Measurements from ENCODE around the gene GBF1.
A peak's percentile ranks its signal among the peaks of the same experiment; 100 is the strongest.
"Not testable (repeated sequence)": the region's sequence is repeated elsewhere in the genome, so short reads cannot be mapped to it uniquely, and the experiment has no call there.

GBF1 gene

GRCh38 chr10:102302611-102303010 is 57.3 kb downstream of the GBF1 start:
- peak; percentile 51 for DNase-seq
- in situ Hi-C loops (cut with HindIII; ENCODE audit: low pct_ligation_motif_present, low sequenced_read_pairs) = no loop called here
- H3K27me3 ChIP-seq (replicated peaks) = no peaks in the 10 kb centered on the region
- no peak overlapping the region for H3K27ac ChIP-seq
- no peaks in the 10 kb centered on the region for H3K36me3 ChIP-seq (replicated peaks)
- TF ChIP-seq CTCF (IDR thresholded peaks at IDR 0.05; ENCODE audit: low read depth, low read length, missing control alignments) = no peak
- no peak overlapping the region for H3K4me3 ChIP-seq (ENCODE audit: low read depth, low read length)

GRCh38 chr10:102306006-102306405 is 60.7 kb downstream of the GBF1 start:
- H3K36me3 ChIP-seq (replicated peaks) = no peaks in the 10 kb centered on the region
- H3K27ac ChIP-seq = no peak overlapping the region
- no peaks in the 10 kb centered on the region for H3K27me3 ChIP-seq (replicated peaks)
- in situ Hi-C loops (cut with HindIII; ENCODE audit: low pct_ligation_motif_present, low sequenced_read_pairs) = no loop called here
- DNase-seq = no peak
- no peak overlapping the region for H3K4me3 ChIP-seq (ENCODE audit: low read depth, low read length)
- TF ChIP-seq CTCF (IDR thresholded peaks at IDR 0.05; ENCODE audit: low read depth, low read length, missing control alignments) = no peak

- Histone ChIP-seq H3K27me3 (replicated peaks) (no peaks in the 10 kb centered on the region), H3K27ac (no peak overlapping the region), H3K4me3 (ENCODE audit: low read depth, low read length) (no peak overlapping the region), H3K36me3 (replicated peaks) (no peaks in the 10 kb centered on the region)
- in situ Hi-C loops (cut with HindIII; ENCODE audit: low pct_ligation_motif_present, low sequenced_read_pairs) = no loop called here
- no peak for DNase-seq
- no peak for TF ChIP-seq CTCF (IDR thresholded peaks at IDR 0.05; ENCODE audit: low read depth, low read length, missing control alignments)
Observed at GRCh38 chr10:102306710-102307109, 61.4 kb downstream of the GBF1 start.

- H3K27ac ChIP-seq; H3K27me3 ChIP-seq (replicated peaks); H3K36me3 ChIP-seq (replicated peaks); H3K4me3 ChIP-seq (ENCODE audit: low read depth, low read length); DNase-seq; in situ Hi-C loops (cut with HindIII; ENCODE audit: low pct_ligation_motif_present, low sequenced_read_pairs): not testable (repeated sequence)
Observed at GRCh38 chr10:102308318-102308717, 63.0 kb downstream of the GBF1 start.

GRCh38 chr10:102309236-102309635 is 63.9 kb downstream of the GBF1 start:
- H3K27ac ChIP-seq = no peak overlapping the region
- H3K36me3 ChIP-seq (replicated peaks) = no peaks in the 10 kb centered on the region
- H3K4me3 ChIP-seq (ENCODE audit: low read depth, low read length) = no peak overlapping the region
- H3K27me3 ChIP-seq (replicated peaks) = no peaks in the 10 kb centered on the region
- no peak for TF ChIP-seq CTCF (IDR thresholded peaks at IDR 0.05; ENCODE audit: low read depth, low read length, missing control alignments)
- in situ Hi-C loops (cut with HindIII; ENCODE audit: low pct_ligation_motif_present, low sequenced_read_pairs) = no loop called here
- no peak for DNase-seq

GRCh38 chr10:102309916-102310315 is 64.6 kb downstream of the GBF1 start:
- no peak for DNase-seq
- no peaks in the 10 kb centered on the region for H3K36me3 ChIP-seq (replicated peaks)
- H3K27ac ChIP-seq = peak overlapping the region; percentile 31
- H3K4me3 ChIP-seq (ENCODE audit: low read depth, low read length) = no peak overlapping the region
- H3K27me3 ChIP-seq (replicated peaks) = no peaks in the 10 kb centered on the region
- TF ChIP-seq CTCF (IDR thresholded peaks at IDR 0.05; ENCODE audit: low read depth, low read length, missing control alignments) = no peak
- in situ Hi-C loops (cut with HindIII; ENCODE audit: low pct_ligation_motif_present, low sequenced_read_pairs) = no loop called here
